A673 (cell line): Measurements from ENCODE around the gene CUL2.

Experiments used
- CTCF ChIP-seq: fragments of 300-800, 200-600 bp; sonication (generic); conservative IDR thresholded peaks from 2 replicates; pipeline ENCODE4 v1.5.1; 2017; ENCODE audit warnings: low read depth, mild to moderate bottlenecking, antibody characterized with exemption, low read length, moderate library complexity, mixed read lengths
- EZH2 ChIP-seq: fragments of 200-600 bp; sonication (generic); IDR thresholded peaks from 2 replicates; pipeline ENCODE4 v1.6.1; 2017; ENCODE audit warnings: borderline replicate concordance, low read depth, mild to moderate bottlenecking, mixed read lengths, antibody characterized with exemption, low read length; ENCODE audit not compliant: poor library complexity, severe bottlenecking

GRCh38 chr10:35126530-35127288 lies 36.6 kb upstream of the CUL2 start, which contains the start of gene CREM:
- TF ChIP-seq CTCF (peak; percentile 96), EZH2 (no peak)
